Measurements from ENCODE around the gene MAST4.

- TF ChIP-seq ZNF785 (tag by site-specific recombination; IDR thresholded peaks at IDR 0.05) (no peak), ZNF18 (tag by site-specific recombination; IDR thresholded peaks at IDR 0.05) (no peak), ZBTB1 (tag by site-specific recombination; IDR thresholded peaks at IDR 0.05) (no peak), ZNF777 (tag by site-specific recombination; IDR thresholded peaks at IDR 0.05; ENCODE audit: borderline replicate concordance) (no peak), ATF2 (tag by site-specific recombination; IDR thresholded peaks at IDR 0.05; ENCODE audit: low read depth) (no peak), ZNF133 (tag by site-specific recombination; IDR thresholded peaks at IDR 0.05) (no peak), ZNF792 (tag by site-specific recombination; IDR thresholded peaks at IDR 0.05) (no peak)
Observed at GRCh38 chr5:66870708-66871107, 274.5 kb downstream of the MAST4 start.
